Measurements from ENCODE around the gene CYP19A1.

GRCh38 chr15:51314391-51315337 lies 23.7 kb downstream of the CYP19A1 start:
- TF ChIP-seq POLR2AphosphoS5 (IDR thresholded peaks at IDR 0.05; ENCODE audit: low read length) = no peak
- TF ChIP-seq ATF2 (IDR thresholded peaks at IDR 0.05; ENCODE audit: low read length) = no peak
- no peak for TF ChIP-seq CREB1 (IDR thresholded peaks at IDR 0.05; ENCODE audit: low read depth)
- no peak for TF ChIP-seq CTCF (IDR thresholded peaks at IDR 0.05 in 2 of 3, conservative IDR thresholded peaks at IDR 0.05 in 1 of 3; ENCODE audit: control insufficient read depth in 2 of 3, extremely low read depth in 1 of 3, insufficient read depth in 1 of 3, low read depth in 3 of 3, low read length in 3 of 3)
- TF ChIP-seq E2F8 (IDR thresholded peaks at IDR 0.05; ENCODE audit: low read depth, partially characterized antibody) = no peak
- no peak for TF ChIP-seq LARP7 (IDR thresholded peaks at IDR 0.05)
